SK-N-SH (cell line): ENCODE measurements around the gene WTAP. TPM values are rescaled to one million over a fixed set of nuclear protein-coding genes. Genes with fewer than 3 reads are reported as not detected.
"Not testable (repeated sequence)": the region's sequence is repeated elsewhere in the genome, so short reads cannot be mapped to it uniquely, and the experiment has no call there.

Source experiments
- CTCF ChIA-PET: fragments of 300-600, 350-600 bp; formaldehyde crosslinking; extraction: SDS; loops from one replicate; lab custom pipeline; 2021; lab: Yijun Ruan, JAX
- POLR2A ChIA-PET: fragments of 350-600 bp; sonication (Branson Sonifier 250); formaldehyde crosslinking; extraction: SDS; loops from one replicate; lab custom pipeline; 2020; ENCODE audit warnings: antibody characterized with exemption, inconsistent platforms; lab: Yijun Ruan, JAX
- DNase-seq: peaks from one replicate; pipeline ENCODE4 v3.0.0; 2012
- H2AFZ ChIP-seq: fragments of 200-600 bp; sonication (generic); 2 replicates; pipeline ENCODE4 v1.8.1; 2016; ENCODE audit warnings: antibody characterized with exemption, mild to moderate bottlenecking, low read depth
- H3F3A ChIP-seq: fragments of 200-600 bp; sonication (generic); replicated peaks from 2 replicates; pipeline ENCODE3; 2016; ENCODE audit warnings: antibody characterized with exemption, mild to moderate bottlenecking; ENCODE audit not compliant: insufficient read depth
- H3K27ac ChIP-seq, 2 experiments: fragments of 200-500 bp in 1 of 2; fragments of 200-600 bp in 1 of 2; sonication (Bioruptor generic) in 1 of 2; sonication (generic), shearing (Covaris generic) in 1 of 2; 2 replicates each; pipeline versions ENCODE4 v1.5.1 to v1.6.1; 2014 to 2016; ENCODE audit warnings: low read depth in 2 of 2, inconsistent platforms in 1 of 2, low read length in 1 of 2, mild to moderate bottlenecking in 1 of 2, mixed read lengths in 1 of 2
- H3K27me3 ChIP-seq: fragments of 200-600 bp; sonication (generic), shearing (Covaris generic); 2 replicates; pipeline ENCODE4 v1.6.1; 2016; ENCODE audit warnings: mixed run types; ENCODE audit not compliant: insufficient read depth
- H3K36me3 ChIP-seq, 2 experiments: fragments of 200-500 bp in 1 of 2; fragments of 200-600 bp in 1 of 2; sonication (Bioruptor generic) in 1 of 2; sonication (generic) in 1 of 2; replicated peaks in 1 of 2; 2 replicates each; pipeline versions ENCODE3 to v1.5.1; 2014 to 2016; ENCODE audit warnings: low read length in 1 of 2, mild to moderate bottlenecking in 1 of 2; ENCODE audit not compliant: insufficient read depth in 2 of 2, control insufficient read depth in 1 of 2
- H3K4me1 ChIP-seq, 2 experiments: fragments of 200-500 bp in 1 of 2; fragments of 200-600 bp in 1 of 2; sonication (Bioruptor generic) in 1 of 2; sonication (generic), shearing (Covaris generic) in 1 of 2; 2 replicates each; pipeline versions ENCODE4 v1.5.1 to v1.6.1; 2014 to 2016; ENCODE audit warnings: low read depth in 1 of 2, low read length in 1 of 2, mixed run types in 1 of 2; ENCODE audit not compliant: insufficient read depth in 2 of 2, control insufficient read depth in 1 of 2
- H3K4me2 ChIP-seq: fragments of 200-600 bp; sonication (generic), shearing (Covaris generic); 2 replicates; pipeline ENCODE4 v1.6.1; 2017; ENCODE audit warnings: mixed run types
- H3K4me3 ChIP-seq, 2 experiments: fragments of 200-500 bp in 1 of 2; fragments of 200-600 bp in 1 of 2; sonication (Bioruptor generic) in 1 of 2; sonication (generic), shearing (Covaris generic) in 1 of 2; 2 replicates each; pipeline versions ENCODE4 v1.5.1 to v1.8.1; 2014 to 2016; ENCODE audit warnings: low read depth in 2 of 2, inconsistent platforms in 1 of 2, low read length in 1 of 2, mild to moderate bottlenecking in 1 of 2, mixed read lengths in 1 of 2, moderate library complexity in 1 of 2
- H3K79me2 ChIP-seq: fragments of 200-600 bp; sonication (generic); 2 replicates; pipeline ENCODE4 v1.8.1; 2017; ENCODE audit warnings: mild to moderate bottlenecking; ENCODE audit not compliant: insufficient read depth
- H3K9ac ChIP-seq: fragments of 200-600 bp; sonication (generic); 2 replicates; pipeline ENCODE4 v1.6.1; 2017; ENCODE audit warnings: mixed run types
- H3K9me2 ChIP-seq: fragments of 200-600 bp; sonication (generic); 2 replicates; pipeline ENCODE4 v1.6.1; 2017; ENCODE audit warnings: mixed run types
- H3K9me3 ChIP-seq: fragments of 200-600 bp; sonication (generic); 2 replicates; pipeline ENCODE4 v1.6.1; 2017; ENCODE audit warnings: mixed run types, mild to moderate bottlenecking, moderate library complexity
- H4K20me1 ChIP-seq: fragments of 200-600 bp; sonication (generic); 2 replicates; pipeline ENCODE4 v1.6.1; 2017; ENCODE audit warnings: mild to moderate bottlenecking, mixed run types; ENCODE audit not compliant: insufficient read depth
- EP300 ChIP-seq, 2 experiments: IDR thresholded peaks; 2 replicates each; pipeline versions ENCODE4 v1.4.0 to v1.6.1; 2012; ENCODE audit warnings: borderline replicate concordance in 1 of 2, low read depth in 1 of 2, low read length in 1 of 2
- EZH2phosphoT487 ChIP-seq: fragments of 200-600 bp; sonication (generic); IDR thresholded peaks from 2 replicates; pipeline ENCODE4 v1.6.1; 2017; ENCODE audit warnings: low read depth, mixed run types, mild to moderate bottlenecking, antibody characterized with exemption, moderate library complexity, borderline replicate concordance
- FOSL2 ChIP-seq: IDR thresholded peaks from 2 replicates; pipeline ENCODE4 v1.4.0; 2012; ENCODE audit warnings: low read depth, mild to moderate bottlenecking, moderate library complexity, borderline replicate concordance
- FOXM1 ChIP-seq: IDR thresholded peaks from 2 replicates; pipeline ENCODE4 v1.4.0; 2012; ENCODE audit warnings: low read depth, mild to moderate bottlenecking
- JUND ChIP-seq: IDR thresholded peaks from 2 replicates; pipeline ENCODE4 v1.4.0; 2012
- MEF2A ChIP-seq: IDR thresholded peaks from 2 replicates; pipeline ENCODE4 v1.4.0; 2012; ENCODE audit warnings: low read depth, borderline replicate concordance
- TCF12 ChIP-seq: IDR thresholded peaks from 2 replicates; pipeline ENCODE4 v1.4.0; 2012
- WGBS: methylation state at CpG from one replicate; pipeline ENCODE4 v1.1.6; 2017; ENCODE audit warnings: low lambda C conversion rate; 5-methylcytosine and 5-hydroxymethylcytosine counted together
- polyA plus RNA-seq, 3 experiments: library from polyadenylated mRNA; depleted of rRNA; stranded (reverse); fragments of >200 nt; gene quantifications; 2 replicates each; pipeline ENCODE4 v1.2.3, GENCODE V29; 2012

WTAP gene
- polyA plus RNA-seq, 1 of the 3 experiments (the other 2 are of a cell fraction): 12.8 TPM

DNA sequence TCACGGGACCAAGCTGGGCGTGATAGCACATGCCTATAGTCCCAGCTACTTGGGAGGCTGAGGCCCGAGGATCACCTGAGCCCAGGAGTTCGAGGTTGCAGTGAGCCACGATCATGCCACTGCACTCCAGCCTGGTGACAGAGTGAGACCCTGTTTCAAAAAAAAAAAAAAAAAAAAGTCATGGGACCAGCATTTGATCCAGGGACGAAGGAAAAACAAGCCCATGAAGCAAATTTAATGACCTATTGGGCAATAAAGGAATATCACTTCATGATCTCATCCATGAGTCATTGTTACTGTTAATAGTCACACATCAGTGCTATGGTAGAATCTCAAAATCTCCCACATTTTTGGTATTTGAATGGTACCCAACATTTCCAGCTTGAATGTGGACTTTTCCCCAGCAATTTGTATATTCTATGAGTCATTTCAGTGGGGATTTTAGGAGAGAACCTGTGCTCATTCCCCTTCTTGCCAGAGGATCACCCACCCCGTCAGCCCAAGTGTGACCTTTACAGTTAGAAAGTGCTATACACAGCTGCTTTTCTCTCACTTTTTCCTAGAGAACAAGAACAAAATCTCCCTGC is 25.8 kb upstream of the WTAP start:
- Histone ChIP-seq H3K4me1 (peaks cover 0 to 12% of the 10 kb centered on the region in 2 experiments; a peak in 2 of 4 replicates), H3K4me3 (no peak overlapping the region), H3K27me3 (no peaks in the 10 kb centered on the region), H3K79me2 (peaks cover 13% of the 10 kb centered on the region; the same call in 1 of the 2 replicates), H3K9me3 (no peaks in the 10 kb centered on the region), H4K20me1 (no peaks in the 10 kb centered on the region), H3K4me2 (0 out of 2 replicates have a peak overlapping the region, but pooled peaks have one; percentile 4), H3F3A (peaks cover 21% of the 10 kb centered on the region), H2AFZ (no peak overlapping the region), H3K9ac (no peak overlapping the region; the same call in 1 of the 2 replicates), H3K36me3 (no peaks in the 10 kb centered on the region), H3K9me2 (no peaks in the 10 kb centered on the region), H3K27ac (peak overlapping the region in 1 of 2 experiments; percentile 72; a peak in 2 of 4 replicates)
- no peak for DNase-seq
- ChIA-PET POLR2A (no interaction called here), CTCF (interaction anchor here (2.5 kb wide), 1 partner anchor 19 kb away, joined by 6 read pairs; no protein-coding TSS in a partner anchor)
- peak; percentile 52; the same call in 1 of the 2 replicates for TF ChIP-seq MEF2A
- TF ChIP-seq FOXM1: no peak
- TF ChIP-seq JUND: peak; percentile 76
- TF ChIP-seq EZH2phosphoT487: no peak
- peak; percentile 41; the same call in 1 of the 2 replicates for TF ChIP-seq TCF12
- peak in 1 of 2 experiments; percentile 10; a peak in 1 of 4 replicates for TF ChIP-seq EP300 (IDR thresholded peaks at IDR 0.05; ENCODE audit: borderline replicate concordance in 1 of 2, low read depth in 1 of 2, low read length in 1 of 2)
- TF ChIP-seq FOSL2: peak; percentile 87
- 67% methylated on average over 7 of the region's 7 CpGs for WGBS

DNA sequence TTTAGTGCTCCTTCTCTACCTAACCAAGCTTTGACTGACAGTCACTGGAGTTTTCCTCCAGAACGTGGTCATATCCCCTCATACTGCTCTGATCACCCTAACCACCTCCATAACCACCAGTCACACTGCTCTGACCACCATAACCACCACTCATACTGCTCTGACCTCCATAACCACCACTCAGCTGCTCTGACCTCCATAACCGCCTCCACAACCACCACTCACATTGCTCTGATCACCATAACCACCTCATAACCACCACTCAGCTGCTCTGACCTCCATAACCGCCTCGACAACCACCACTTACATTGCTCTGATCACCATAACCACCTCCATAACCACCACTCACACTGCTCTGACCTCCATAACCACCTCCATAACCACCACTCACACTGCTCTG is 16.7 kb upstream of the WTAP start:
- POLR2A ChIA-PET: interaction anchor here (0.6 to 0.8 kb wide), 2 partner anchors 9 to 10 kb away, joined by 3 read pairs; no protein-coding TSS in a partner anchor

DNA sequence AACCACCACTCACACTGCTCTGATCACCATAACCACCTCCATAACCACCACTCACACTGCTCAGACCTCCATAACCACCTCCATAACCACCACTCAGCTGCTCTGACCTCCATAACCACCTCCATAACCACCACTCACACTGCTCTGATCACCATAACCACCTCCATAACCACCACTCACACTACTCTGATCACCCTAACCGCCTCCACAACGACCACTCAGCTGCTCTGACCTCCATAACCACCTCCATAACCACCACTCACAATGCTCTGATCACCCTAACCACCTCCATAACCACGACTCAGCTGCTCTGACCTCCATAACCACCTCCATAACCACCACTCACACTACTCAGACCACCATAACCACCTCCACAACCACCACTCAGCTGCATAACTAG is 14.9 kb upstream of the WTAP start:
- peaks cover 0 to 11% of the 10 kb centered on the region in 2 experiments for H3K36me3 ChIP-seq
- 90% methylated on average over 3 of the region's 3 CpGs for WGBS
- H3K4me3 ChIP-seq, H3K27me3 ChIP-seq, H4K20me1 ChIP-seq, H3K27ac ChIP-seq, H3K9ac ChIP-seq, H2AFZ ChIP-seq, H3F3A ChIP-seq, DNase-seq, H3K9me3 ChIP-seq, H3K4me1 ChIP-seq, H3K9me2 ChIP-seq, H3K79me2 ChIP-seq, H3K4me2 ChIP-seq, POLR2A ChIA-PET: not testable (repeated sequence)
- CTCF ChIA-PET: interaction anchor here (1.0 kb wide), 1 partner anchor 15 kb away, joined by 3 read pairs; no protein-coding TSS in a partner anchor

More for the DNA sequence above, 16.7 kb upstream of the WTAP start:
- H3K36me3 ChIP-seq, H3K9me3 ChIP-seq, H3K4me3 ChIP-seq, H3F3A ChIP-seq, H3K27ac ChIP-seq, H4K20me1 ChIP-seq, H3K4me1 ChIP-seq, H3K9me2 ChIP-seq, H2AFZ ChIP-seq, H3K27me3 ChIP-seq, H3K9ac ChIP-seq, H3K4me2 ChIP-seq, DNase-seq, H3K79me2 ChIP-seq: not testable (repeated sequence)
- WGBS: 82% methylated on average over 4 of the region's 4 CpGs
- CTCF ChIA-PET: interaction anchor here (0.7 to 0.9 kb wide), 2 partner anchors 10 to 20 kb away, joined by 3 to 4 read pairs; no protein-coding TSS in a partner anchor
